Measurements from ENCODE around the gene FOXB2.
A peak's percentile ranks its signal among the peaks of the same experiment; 100 is the strongest.
"Not testable (repeated sequence)": the region's sequence is repeated elsewhere in the genome, so short reads cannot be mapped to it uniquely, and the experiment has no call there.

Gene FOXB2

DNA sequence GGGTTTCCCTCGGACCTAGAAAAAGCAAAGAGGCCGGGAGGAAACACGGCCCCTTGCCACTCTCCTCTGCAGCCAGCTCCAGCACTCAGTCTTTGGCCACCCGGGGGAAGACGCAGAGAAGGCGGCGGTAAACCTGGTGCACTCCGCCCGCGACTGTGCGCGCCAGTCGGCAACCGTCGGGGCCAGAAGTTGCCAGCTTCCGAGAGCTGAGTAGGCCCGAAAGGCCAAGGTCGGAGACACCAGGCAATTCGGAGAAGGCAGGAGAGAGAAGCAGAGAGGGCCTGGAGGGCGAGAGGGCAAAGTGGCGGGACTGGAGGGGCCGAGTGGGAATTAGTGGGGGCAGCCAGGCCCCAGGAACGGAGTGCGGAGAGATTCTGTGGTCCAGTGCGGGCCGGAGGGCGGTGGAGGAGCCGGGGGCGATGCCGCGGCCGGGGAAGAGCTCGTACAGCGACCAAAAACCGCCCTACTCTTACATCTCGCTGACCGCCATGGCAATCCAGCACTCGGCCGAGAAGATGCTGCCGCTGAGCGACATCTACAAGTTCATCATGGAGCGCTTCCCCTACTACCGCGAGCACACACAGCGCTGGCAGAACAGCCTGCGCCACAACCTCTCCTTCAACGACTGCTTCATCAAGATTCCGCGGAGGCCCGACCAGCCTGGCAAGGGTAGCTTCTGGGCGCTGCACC, at the start of gene FOXB2:
Gene FOXB2 (plus strand): TSS at position 420 of the 690 bp plus-strand sequence. CDS start 0 bp downstream, at position 420.
- DNase-seq: no peak

DNA sequence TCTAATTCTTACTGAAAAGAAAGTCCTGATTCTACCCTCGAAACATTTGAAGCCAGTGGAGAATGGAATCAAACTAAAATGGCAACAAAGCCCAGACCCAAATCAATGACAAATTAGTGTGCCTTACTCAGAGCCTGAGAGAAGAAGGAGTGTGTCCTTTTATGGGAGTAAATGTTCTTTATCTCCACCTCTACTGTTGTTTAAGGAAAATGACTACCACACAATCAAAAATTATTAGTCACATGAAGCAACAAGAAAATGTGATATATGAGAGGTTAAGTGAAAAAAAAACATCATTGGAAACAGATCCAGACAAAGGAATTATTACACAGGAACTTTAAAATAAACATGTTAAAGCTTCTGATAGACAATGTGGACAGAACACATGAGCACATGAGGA, 49.7 kb upstream of the FOXB2 start:
- no peak for DNase-seq

DNA sequence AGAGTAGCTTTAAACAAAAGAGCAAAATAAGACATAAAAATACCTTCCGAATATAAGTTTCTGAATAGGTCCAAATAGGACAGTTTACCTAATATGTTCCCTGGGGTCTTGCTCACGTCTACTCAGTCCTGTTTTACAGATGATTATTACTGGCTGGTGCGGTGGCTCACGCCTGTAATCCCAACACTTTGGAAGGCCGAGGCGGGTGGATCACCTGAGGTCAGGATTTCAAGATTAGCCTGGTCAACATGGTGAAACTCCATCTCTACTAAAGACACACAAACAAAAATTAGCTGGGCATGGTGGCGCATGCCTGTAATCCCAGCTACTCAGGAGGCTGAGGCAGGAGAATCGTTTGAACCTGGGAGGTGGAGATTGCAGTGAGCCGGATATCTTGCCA, 40.6 kb upstream of the FOXB2 start:
- not testable (repeated sequence) for DNase-seq

DNA sequence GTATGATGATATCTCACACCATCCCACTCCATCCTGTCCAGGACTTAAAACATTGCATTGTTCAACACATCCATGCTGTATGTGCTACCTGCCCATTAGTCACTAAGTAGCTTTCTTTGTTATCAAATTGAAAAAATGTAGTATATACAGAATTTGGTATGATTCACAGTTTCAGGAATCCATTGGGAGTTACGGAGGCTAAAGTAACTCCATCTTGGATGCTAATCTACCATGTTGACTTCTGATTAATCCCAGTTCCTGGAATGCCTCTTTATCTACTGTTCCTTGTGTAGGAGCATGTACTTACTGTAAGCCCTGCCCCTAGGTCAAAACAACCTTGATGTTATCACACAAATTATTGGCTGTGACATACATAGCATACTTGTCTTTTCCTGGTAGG, 38.9 kb upstream of the FOXB2 start:
- no peak for DNase-seq

DNA sequence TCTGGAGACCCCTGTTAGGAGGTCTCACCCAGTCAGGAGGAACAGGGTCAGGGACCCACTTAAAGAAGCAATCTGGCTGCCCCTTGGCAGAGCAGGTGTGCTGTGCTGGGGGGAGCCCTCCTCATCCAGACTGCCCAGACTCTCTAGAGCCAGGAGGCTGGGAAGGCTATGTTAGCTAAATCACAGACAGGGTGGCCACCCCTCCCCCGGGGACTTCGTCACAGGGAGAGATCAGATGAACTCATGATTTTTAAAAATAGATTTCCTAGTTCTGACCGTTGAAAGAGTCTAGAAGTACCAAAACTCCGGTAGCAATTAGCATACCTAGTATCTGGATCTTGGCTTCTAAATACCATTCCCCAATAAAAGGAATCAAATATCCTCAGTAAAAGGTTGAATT, 35.0 kb upstream of the FOXB2 start:
- DNase-seq: no peak

DNA sequence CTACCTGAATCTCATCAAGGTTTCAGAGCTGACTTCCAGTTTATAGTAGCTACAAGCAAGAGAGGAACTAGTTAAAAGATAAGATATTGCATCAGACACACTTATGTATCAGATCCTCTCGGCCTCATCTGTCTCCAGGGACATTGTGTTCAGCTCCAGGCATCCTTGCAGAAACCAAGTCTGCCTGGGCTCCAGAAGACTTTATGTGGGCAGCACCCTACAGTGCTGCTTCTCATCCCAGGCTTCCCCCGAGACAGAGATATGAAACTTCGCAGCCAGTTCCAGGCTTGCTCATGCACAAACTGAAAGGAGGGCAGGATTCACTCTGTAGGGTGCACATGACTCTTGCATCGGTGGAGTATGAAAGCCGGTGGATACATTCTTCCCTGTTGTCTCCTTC, 33.9 kb upstream of the FOXB2 start:
- DNase-seq: no peak

DNA sequence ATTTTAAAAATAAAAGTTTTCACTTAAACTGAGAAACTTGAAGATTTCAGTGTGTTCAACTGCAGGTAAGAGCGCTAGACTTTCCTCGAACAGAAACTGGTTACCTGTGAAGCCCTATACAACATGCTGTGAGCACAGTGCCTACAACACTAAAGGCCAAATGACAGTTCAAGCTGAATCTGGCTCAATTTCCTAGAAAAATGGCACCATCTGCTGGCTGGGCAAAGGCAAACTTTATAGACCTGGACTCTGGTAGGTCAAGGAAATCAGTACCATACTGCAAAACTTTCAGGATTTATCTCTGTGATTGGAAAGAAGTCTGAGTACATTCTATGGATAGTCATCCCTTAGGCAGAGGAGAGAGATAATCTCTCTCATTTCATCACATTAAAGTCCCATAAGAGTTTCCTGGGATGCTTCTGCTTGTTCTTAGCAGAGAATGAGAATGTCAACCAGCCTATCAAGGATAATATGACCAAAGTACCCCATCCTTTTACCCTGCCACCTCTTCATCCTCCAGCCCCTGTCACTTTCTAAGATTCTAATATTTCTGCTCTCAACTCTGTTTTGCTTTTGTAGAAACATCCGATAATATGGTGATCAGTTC, 31.8 kb upstream of the FOXB2 start:
- no peak for DNase-seq

DNA sequence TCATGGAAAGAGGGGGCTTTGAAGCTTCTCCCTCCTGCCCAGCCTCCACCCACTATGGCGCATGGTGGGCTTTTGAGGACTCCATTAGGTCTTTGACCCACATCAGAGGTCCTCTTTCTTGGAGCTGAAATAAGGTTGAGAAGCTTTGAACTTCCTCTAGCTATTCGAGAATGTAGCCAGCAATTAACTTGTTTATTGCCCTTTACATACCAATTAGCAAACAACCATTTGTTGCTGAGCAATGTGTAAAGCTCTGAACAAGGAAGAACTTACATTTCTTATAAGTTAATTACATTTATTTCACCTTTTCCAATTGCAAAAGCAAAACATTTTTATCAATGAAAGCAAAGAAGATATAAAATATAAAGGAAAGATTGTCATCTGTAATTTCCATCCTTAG, 30.5 kb upstream of the FOXB2 start:
- DNase-seq: no peak

DNA sequence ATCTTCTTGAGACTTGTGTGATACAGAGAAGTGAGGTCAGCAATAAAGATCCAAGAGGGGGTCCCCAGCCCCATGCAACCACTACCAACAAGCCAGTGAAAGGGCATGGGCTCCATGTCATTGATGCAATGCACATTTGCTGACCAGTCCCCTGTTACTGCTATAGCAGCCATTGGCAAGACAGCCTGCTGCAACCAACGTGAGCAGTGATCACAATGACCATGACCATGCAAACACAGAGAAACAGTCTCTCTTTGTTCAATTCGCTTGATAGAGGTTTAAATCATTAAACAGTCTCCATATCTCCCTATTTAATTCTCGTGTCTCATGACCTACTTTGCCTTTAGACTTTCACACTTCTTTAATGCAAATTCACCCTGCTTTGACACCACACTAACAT, 30.0 kb upstream of the FOXB2 start:
- DNase-seq: no peak

DNA sequence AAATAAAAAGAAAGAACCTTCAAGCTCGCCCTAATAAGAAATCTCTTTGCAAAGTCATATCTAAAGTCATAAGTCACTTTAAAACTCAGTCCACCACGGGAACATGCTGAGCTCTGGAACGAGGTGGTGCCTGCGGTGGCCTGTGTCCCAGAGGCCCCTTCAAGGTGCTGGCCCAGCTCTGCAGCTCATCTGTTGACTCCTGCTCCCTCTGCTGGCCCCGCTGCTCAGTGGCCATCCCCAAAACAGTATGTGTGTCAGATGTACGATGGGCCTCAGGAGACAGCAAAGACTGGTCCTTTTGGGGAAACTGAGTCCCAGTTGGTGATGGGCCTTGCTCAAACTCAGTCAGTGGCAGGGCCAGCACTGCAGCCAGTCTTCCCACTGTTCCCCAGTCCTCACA, 22.8 kb upstream of the FOXB2 start:
- no peak for DNase-seq

DNA sequence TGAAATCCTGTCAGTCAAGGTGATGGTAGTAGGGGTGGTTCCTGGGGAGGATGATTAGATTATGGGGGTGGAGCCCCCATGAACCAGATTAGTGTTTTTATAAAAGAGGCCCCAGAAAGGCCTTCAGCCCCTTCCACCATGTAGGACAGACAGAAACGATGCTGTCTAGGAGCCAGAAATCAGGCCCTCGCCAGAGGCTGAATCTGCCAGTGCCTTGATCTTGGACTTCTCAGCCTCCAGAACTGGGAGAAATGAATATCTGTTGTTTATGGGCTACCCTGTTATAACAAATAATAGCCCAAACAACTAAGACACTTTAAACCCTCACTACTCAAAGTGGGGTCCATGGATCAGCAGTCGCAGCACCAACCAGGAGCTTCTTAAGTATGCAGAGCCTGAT, 20.2 kb upstream of the FOXB2 start:
- no peak for DNase-seq

DNA sequence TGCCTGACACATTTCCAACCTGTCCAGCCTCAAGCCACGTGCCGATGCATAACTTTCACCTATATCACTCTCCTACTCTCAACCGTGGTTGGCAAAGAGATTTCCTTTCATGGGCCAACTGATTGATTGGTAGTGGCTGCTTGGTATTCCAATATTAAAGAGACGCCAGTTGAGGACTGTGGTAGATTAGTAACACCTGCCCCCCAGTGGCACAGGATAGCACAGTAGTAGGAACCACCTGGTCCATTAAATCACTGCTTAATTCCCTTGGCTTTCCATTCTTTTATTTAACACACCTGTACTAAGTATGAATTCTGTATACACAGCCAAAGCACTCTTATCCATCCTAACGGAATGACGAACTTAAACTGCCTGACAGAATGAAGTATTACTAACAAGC, 19.1 kb upstream of the FOXB2 start:
- no peak for DNase-seq

DNA sequence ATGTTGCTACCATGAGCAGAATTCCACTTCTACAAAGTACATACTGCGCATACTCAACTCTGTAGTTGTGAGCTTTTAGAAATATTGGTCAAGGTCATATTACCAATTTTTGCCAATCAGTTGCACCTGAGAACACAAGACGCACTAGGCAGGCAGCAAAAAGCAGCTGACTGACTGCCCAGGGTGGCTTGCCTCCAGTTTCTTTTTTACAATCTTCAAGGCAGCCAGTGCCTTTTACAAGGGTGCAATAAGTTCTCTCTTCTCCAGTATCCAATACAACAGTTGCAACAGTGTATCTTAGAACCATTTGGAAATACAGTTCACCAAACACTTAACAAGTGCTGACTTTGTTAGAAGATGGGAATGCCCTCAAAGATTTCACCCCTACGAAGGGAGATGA, 16.1 kb upstream of the FOXB2 start:
- no peak for DNase-seq

DNA sequence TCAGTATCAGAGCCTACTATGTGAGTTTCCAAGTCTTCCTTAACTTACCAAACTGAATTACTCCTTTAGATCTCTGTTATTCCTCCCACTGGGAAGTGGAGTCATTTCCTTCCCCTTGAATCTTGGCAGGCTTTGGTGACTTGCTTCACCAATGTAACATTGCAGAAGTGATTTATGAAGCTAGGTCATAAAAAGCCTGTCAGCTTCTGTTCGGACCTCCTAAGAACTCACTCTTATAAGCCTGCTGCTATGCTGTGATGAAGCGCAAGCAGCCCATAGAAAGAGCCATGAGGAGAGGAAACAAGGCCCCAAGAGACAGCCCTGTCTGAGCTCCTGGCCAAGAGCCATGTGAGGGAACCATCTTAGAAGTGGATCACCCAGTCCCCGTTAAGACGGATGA, 14.2 kb upstream of the FOXB2 start:
- DNase-seq: no peak

DNA sequence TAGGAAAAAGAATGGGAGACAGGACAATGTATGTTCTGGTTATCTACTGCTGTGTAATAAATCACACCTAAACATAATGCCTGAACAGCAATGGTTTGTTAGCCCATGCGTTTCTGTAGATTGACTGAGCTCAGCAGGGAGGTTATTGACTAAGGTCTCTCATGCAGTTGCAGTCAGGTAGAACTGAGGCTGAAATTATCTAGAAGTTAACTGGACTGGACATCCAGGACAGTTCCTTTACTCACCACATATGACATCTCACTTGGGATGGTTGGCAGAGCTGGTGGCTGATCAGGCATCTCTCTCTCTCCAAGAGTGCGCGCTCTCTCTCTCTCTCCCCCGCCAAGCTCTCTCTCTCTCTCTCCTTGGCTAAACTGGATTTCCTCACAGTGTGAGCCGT, 8.9 kb upstream of the FOXB2 start:
- no peak for DNase-seq

DNA sequence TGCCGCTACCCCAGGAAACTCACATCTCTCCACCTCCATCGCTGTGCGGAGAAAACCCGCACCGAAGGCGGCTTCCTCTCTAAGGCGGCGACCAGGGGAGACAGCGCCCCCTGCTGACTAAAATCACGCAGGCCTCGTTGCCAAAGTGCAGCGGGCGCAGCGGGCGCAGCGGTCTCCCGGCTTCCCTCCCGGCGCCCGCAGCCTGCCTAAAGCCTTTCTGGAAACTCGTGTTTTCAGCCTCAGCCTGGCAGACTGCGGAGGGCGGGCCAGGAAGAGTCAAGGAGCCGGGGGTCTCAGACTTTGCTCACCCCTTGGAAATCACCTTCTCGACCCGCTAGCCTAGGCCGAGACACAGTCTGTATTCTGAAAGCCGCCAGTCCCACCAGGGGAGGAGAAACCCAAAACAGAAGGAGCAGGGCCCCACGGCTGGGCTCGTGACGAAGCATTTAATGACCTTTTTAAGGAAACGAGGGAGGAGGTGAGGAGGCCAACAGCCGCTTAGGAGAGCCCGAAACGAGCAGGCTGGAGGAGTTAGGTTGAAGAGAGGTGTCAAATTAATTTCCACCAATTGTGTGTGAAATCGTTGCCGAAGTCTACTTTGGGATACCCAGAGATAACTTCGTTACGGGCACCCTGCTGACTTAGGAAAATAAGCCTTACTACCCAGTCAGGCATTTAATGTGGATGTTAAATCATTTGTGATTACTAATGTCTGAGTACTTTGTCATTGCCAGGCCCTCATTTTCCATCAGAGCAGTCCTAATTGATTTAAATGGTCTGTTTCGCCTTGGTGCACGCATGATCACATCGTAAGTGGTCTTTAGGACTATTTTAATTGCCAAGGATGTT, 7.3 kb upstream of the FOXB2 start:
- peak; percentile 50 for DNase-seq

DNA sequence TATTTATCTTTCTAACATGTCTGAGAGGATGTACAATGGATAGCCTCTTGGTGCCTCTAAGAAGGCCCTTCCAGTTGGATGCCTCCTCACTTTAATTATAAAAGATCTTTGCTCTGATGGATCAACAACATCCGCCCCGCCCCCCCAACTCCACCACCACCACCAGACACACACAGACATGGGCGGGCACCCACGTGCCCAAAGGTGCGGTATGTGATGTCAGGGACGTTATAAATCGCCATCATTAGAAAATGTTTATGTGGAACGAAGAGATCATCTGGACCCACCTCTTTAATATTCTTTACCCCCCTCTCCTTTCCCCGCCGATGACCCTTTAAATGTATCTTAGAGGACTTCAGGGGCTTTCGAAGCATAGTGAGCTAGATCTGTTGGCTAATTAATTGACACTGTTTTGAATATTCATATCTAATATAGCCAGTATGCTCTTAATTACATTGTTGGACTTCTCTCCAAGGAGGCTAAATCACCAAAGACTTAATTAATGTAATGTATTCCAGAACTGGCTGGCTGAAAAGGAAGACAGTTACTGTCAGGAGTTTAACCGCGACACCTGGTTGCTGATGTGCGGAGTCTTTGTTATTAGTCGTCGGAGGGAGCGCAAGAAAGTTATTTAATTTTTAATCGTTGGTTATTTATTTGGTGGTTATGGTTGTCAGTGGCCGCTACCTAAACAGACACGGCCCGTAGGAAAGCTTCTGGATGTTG, 6.1 kb upstream of the FOXB2 start:
- DNase-seq: no peak

DNA sequence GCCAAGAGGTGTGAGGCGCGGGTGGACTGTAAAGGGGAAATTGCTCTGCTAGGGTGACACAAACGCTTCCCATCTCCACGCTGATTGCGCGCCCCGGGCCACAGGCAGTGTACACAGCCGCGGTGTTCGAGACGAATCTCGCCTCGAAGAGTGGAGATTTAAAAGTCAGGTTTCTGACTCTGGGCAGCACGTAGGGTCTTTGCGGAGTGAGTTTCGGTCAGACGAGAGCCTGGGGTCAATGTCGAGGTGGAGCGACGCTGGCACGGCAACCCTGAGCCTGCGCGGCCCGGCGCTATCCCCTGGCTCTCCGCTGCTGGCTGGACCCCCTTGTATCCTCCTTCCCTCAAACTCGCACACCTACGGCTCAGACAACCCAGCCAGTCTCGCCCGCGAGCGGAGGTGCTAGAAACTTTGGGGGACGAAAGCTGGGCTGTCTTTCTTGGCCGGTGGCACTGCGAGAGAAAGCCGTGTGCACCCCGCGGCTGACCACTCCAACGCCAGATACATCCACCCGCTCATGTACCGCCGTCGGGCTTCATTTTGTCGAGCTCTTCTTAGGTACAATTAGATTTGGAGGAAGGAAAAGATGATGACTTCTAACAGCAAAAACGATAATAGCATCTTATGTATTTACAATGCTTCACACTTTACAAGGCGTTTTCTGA, 5.4 kb upstream of the FOXB2 start:
- no peak for DNase-seq

DNA sequence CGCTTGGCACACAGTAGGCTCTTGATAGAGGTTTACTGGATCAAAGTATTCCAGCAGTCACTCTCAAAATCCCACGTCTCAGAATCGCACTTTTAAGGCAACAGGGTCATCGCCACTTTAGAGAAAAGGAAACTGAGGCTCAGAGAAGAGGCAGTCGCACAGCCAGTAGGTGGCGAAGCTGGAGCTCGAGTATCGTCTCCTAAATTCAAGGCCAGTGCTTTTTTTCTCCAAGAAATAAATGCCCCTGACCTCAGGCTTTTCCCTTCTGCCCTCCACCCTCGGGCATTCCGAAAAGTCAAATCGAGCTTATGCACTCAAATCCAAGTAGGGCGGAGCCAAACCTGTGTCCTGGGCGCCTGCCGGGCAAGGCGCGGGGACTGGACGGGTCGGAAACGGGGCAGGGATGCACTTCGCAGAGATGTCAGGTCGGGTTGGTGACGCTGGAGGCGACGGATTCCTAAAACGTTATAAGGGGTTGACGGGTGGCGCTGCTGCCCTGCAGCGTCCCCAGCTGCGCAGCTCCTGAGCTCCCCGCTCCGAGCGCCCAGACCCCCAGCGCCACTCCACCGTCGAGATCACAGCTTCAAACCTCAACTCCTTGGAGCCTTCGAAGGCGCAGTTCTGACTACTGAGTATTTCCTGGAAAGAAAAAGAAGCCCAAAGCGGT, 4.7 kb upstream of the FOXB2 start:
- DNase-seq: no peak

DNA sequence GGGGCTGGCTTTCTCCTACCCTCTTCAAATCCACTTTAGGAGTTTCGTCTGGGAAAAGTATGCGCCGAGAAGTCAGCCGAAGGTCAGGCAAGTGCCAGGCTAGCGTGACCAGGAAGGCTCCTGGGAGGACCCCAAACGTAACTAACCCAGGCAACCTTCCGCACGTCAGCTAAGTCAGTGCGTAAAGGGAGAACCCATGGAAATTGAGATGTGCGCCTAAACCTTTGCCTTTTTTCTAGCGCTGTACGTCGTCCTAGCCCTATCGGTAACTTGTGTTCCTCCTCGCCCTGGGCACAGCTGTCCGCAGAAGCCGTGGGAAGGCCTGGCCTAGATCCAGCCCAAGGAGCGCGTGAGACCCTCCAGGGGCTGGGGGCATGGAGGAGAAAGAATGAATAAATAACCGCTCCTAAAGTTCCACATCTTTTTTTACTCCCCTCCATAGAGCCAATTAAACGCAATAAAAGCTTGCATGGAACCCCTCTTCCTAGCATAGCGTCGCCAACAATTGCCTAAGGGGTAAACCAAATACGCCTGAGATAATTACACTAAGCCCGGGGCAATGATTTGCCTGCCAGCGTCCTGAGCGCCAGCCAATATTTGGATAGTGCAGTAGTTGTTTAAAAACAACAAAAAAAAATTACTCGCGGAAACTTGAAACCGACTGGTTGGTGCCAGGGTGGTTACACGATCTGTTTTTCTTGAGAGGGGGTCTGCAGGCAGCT, 4.0 kb upstream of the FOXB2 start:
- DNase-seq: no peak

DNA sequence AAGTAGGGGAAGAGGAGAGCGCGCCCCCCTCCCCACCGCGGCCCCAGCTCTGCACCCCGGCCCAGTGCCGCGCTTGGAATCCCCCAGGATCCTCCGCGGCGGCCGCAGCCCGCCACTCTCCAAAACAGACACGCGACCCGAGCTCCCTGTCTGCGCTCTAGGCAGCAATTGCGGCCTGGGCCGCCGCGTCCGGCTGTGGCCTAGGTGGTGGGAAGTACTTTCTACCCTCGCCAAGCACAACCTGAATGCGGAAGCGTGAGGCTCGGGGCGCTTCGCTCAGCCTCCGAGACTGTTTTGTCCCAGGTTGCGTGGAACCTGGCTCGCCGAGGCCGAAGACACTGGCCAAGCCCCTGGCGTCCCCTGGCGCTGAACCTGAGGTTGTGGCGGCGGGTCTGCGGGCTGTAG, 3.3 kb upstream of the FOXB2 start:
- no peak for DNase-seq
